NCI-H1092 (cell line): ENCODE measurements around the gene PAX2.

Experiments used
- DNase-seq: peaks from one replicate; lab custom pipeline; 2025; lab: John Stamatoyannopoulos, UW

Gene PAX2

GRCh38 chr10:100755821-100756220, 10.4 kb downstream of the PAX2 start:
- DNase-seq: no peak

- DNase-seq: no peak
Observed at GRCh38 chr10:100759331-100759730, 13.9 kb downstream of the PAX2 start.

- DNase-seq: no peak
Observed at GRCh38 chr10:100760726-100761125, 15.3 kb downstream of the PAX2 start.

- DNase-seq: no peak
Observed at GRCh38 chr10:100761191-100761590, 15.8 kb downstream of the PAX2 start.

GRCh38 chr10:100763043-100763747, 17.8 kb downstream of the PAX2 start:
- DNase-seq: no peak

GRCh38 chr10:100766693-100767421, 21.5 kb downstream of the PAX2 start:
- DNase-seq: no peak

- DNase-seq: no peak
Observed at GRCh38 chr10:100767422-100767775, 22.0 kb downstream of the PAX2 start.

- DNase-seq: no peak
Observed at GRCh38 chr10:100769481-100769880, 24.1 kb downstream of the PAX2 start.

GRCh38 chr10:100773646-100774045, 28.3 kb downstream of the PAX2 start:
- DNase-seq: no peak

GRCh38 chr10:100774223-100774622, 28.8 kb downstream of the PAX2 start:
- DNase-seq: no peak

- DNase-seq: no peak
Observed at GRCh38 chr10:100774876-100775275, 29.5 kb downstream of the PAX2 start.

GRCh38 chr10:100775386-100775785, 30.0 kb downstream of the PAX2 start:
- no peak for DNase-seq

- DNase-seq: no peak
Observed at GRCh38 chr10:100775871-100776270, 30.5 kb downstream of the PAX2 start.

GRCh38 chr10:100776671-100777070, 31.3 kb downstream of the PAX2 start:
- DNase-seq: no peak

- no peak for DNase-seq
Observed at GRCh38 chr10:100779329-100779728, 33.9 kb downstream of the PAX2 start.

GRCh38 chr10:100780324-100780723, 34.9 kb downstream of the PAX2 start:
- no peak for DNase-seq

GRCh38 chr10:100781145-100781665, 35.8 kb downstream of the PAX2 start:
- DNase-seq: no peak

GRCh38 chr10:100782461-100783244, 37.3 kb downstream of the PAX2 start:
- DNase-seq: no peak

GRCh38 chr10:100784126-100784525, 38.7 kb downstream of the PAX2 start:
- DNase-seq: no peak

- DNase-seq: no peak
Observed at GRCh38 chr10:100786591-100786990, 41.2 kb downstream of the PAX2 start.

- DNase-seq: no peak
Observed at GRCh38 chr10:100788002-100788903, 42.9 kb downstream of the PAX2 start.

- DNase-seq: no peak
Observed at GRCh38 chr10:100790761-100791208, 45.4 kb downstream of the PAX2 start.
